ENCODE data around the gene SAP30BP. TPM values are rescaled to one million over a fixed set of nuclear protein-coding genes. Genes with fewer than 3 reads are reported as not detected.

SAP30BP gene
- total and polyA plus RNA-seq, 2 of the 13 experiments (the other 11 are each of a cell fraction or from before 2014, with no cell fraction given): 67.7 to 99.4 TPM

DNA sequence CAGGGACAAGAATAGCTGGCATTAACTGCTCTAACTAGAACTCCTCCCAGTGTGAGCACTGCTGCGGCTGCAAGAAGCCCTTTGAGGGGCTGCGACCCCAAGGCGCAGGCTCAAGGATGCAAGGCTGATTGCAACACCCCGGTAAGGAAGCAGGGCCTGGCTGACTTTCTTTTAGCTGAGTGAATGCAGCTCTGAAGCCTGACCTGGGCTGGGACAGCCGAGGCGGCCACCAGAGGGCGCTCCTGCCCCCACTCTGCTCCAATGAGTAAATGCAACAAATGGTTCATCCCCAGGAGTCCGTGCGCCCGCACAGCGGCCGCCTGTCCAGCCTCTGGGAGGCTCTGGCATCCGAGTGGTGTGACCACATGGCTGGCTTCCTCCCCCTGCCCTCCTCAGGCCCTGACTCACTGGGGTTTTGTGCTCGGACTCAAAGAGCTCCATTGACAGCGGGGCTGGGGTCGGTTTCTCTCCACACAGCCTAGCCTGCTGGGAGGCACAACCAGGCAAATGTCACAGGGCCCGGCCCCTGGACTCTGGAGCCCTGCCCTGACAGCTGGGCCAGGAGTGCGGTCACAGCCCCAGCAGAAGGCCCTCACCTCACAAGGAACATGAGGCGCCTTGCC, 34.2 kb upstream of the SAP30BP start, which contains the start of gene SMIM5 (continued):
- TF ChIP-seq, protein P1, sequence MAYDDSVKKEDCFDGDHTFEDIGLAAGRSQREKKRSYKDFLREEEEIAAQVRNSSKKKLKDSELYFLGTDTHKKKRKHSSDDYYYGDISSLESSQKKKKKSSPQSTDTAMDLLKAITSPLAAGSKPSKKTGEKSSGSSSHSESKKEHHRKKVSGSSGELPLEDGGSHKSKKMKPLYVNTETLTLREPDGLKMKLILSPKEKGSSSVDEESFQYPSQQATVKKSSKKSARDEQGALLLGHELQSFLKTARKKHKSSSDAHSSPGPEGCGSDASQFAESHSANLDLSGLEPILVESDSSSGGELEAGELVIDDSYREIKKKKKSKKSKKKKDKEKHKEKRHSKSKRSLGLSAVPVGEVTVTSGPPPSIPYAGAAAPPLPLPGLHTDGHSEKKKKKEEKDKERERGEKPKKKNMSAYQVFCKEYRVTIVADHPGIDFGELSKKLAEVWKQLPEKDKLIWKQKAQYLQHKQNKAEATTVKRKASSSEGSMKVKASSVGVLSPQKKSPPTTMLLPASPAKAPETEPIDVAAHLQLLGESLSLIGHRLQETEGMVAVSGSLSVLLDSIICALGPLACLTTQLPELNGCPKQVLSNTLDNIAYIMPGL (CRISPR knock-in tag; IDR thresholded peaks at IDR 0.05; ENCODE audit: borderline replicate concordance in 1 of 2, low read depth in 1 of 2): peak; percentile 79 to 81; a peak in 3 of 4 replicates
- TF ChIP-seq NAIF1 (CRISPR knock-in tag; IDR thresholded peaks at IDR 0.05; ENCODE audit: borderline replicate concordance) (no peak), ZNF460 (CRISPR knock-in tag; IDR thresholded peaks at IDR 0.05; ENCODE audit: borderline replicate concordance) (no peak), SMAD1 (CRISPR knock-in tag; IDR thresholded peaks at IDR 0.05; ENCODE audit: borderline replicate concordance, low read depth) (0 out of 2 replicates have a peak, but pooled peaks have one; percentile 42), ZNF12 (CRISPR knock-in tag; IDR thresholded peaks at IDR 0.05) (peak; percentile 46; the same call in 1 of the 2 replicates), ZNF10 (CRISPR knock-in tag; IDR thresholded peaks at IDR 0.05; ENCODE audit: borderline replicate concordance, low read depth) (no peak), SMAD9 (CRISPR knock-in tag; IDR thresholded peaks at IDR 0.05) (no peak), MIER3 (CRISPR knock-in tag; IDR thresholded peaks at IDR 0.05; ENCODE audit: borderline replicate concordance) (0 out of 2 replicates have a peak, but pooled peaks have one; percentile 36), ZNF782 (CRISPR knock-in tag; IDR thresholded peaks at IDR 0.05; ENCODE audit: borderline replicate concordance) (0 out of 2 replicates have a peak, but pooled peaks have one; percentile 36), TSC22D2 (CRISPR knock-in tag; IDR thresholded peaks at IDR 0.05; ENCODE audit: borderline replicate concordance) (0 out of 2 replicates have a peak, but pooled peaks have one; percentile 61), RFXAP (CRISPR knock-in tag; IDR thresholded peaks at IDR 0.05; ENCODE audit: borderline replicate concordance) (0 out of 2 replicates have a peak, but pooled peaks have one; percentile 6), KLF13 (CRISPR knock-in tag; IDR thresholded peaks at IDR 0.05) (no peak), ERF (CRISPR knock-in tag; IDR thresholded peaks at IDR 0.05) (peak; percentile 61; the same call in 1 of the 2 replicates), SNAPC2 (CRISPR knock-in tag; IDR thresholded peaks at IDR 0.05) (no peak)
- TF ChIP-seq, protein P2, sequence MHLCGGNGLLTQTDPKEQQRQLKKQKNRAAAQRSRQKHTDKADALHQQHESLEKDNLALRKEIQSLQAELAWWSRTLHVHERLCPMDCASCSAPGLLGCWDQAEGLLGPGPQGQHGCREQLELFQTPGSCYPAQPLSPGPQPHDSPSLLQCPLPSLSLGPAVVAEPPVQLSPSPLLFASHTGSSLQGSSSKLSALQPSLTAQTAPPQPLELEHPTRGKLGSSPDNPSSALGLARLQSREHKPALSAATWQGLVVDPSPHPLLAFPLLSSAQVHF (CRISPR knock-in tag; IDR thresholded peaks at IDR 0.05): no peak
- TF ChIP-seq, protein P3, sequence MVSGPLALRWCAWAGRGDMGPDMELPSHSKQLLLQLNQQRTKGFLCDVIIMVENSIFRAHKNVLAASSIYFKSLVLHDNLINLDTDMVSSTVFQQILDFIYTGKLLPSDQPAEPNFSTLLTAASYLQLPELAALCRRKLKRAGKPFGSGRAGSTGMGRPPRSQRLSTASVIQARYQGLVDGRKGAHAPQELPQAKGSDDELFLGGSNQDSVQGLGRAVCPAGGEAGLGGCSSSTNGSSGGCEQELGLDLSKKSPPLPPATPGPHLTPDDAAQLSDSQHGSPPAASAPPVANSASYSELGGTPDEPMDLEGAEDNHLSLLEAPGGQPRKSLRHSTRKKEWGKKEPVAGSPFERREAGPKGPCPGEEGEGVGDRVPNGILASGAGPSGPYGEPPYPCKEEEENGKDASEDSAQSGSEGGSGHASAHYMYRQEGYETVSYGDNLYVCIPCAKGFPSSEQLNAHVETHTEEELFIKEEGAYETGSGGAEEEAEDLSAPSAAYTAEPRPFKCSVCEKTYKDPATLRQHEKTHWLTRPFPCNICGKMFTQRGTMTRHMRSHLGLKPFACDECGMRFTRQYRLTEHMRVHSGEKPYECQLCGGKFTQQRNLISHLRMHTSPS (CRISPR knock-in tag; IDR thresholded peaks at IDR 0.05; ENCODE audit: low read depth): peak; percentile 44; the same call in 1 of the 2 replicates
- TF ChIP-seq, protein P4, sequence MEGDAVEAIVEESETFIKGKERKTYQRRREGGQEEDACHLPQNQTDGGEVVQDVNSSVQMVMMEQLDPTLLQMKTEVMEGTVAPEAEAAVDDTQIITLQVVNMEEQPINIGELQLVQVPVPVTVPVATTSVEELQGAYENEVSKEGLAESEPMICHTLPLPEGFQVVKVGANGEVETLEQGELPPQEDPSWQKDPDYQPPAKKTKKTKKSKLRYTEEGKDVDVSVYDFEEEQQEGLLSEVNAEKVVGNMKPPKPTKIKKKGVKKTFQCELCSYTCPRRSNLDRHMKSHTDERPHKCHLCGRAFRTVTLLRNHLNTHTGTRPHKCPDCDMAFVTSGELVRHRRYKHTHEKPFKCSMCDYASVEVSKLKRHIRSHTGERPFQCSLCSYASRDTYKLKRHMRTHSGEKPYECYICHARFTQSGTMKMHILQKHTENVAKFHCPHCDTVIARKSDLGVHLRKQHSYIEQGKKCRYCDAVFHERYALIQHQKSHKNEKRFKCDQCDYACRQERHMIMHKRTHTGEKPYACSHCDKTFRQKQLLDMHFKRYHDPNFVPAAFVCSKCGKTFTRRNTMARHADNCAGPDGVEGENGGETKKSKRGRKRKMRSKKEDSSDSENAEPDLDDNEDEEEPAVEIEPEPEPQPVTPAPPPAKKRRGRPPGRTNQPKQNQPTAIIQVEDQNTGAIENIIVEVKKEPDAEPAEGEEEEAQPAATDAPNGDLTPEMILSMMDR (CRISPR knock-in tag; IDR thresholded peaks at IDR 0.05): peak; percentile 97
- TF ChIP-seq, protein P5, sequence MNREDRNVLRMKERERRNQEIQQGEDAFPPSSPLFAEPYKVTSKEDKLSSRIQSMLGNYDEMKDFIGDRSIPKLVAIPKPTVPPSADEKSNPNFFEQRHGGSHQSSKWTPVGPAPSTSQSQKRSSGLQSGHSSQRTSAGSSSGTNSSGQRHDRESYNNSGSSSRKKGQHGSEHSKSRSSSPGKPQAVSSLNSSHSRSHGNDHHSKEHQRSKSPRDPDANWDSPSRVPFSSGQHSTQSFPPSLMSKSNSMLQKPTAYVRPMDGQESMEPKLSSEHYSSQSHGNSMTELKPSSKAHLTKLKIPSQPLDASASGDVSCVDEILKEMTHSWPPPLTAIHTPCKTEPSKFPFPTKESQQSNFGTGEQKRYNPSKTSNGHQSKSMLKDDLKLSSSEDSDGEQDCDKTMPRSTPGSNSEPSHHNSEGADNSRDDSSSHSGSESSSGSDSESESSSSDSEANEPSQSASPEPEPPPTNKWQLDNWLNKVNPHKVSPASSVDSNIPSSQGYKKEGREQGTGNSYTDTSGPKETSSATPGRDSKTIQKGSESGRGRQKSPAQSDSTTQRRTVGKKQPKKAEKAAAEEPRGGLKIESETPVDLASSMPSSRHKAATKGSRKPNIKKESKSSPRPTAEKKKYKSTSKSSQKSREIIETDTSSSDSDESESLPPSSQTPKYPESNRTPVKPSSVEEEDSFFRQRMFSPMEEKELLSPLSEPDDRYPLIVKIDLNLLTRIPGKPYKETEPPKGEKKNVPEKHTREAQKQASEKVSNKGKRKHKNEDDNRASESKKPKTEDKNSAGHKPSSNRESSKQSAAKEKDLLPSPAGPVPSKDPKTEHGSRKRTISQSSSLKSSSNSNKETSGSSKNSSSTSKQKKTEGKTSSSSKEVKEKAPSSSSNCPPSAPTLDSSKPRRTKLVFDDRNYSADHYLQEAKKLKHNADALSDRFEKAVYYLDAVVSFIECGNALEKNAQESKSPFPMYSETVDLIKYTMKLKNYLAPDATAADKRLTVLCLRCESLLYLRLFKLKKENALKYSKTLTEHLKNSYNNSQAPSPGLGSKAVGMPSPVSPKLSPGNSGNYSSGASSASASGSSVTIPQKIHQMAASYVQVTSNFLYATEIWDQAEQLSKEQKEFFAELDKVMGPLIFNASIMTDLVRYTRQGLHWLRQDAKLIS (CRISPR knock-in tag; IDR thresholded peaks at IDR 0.05): no peak
